Endodermal cell (in vitro differentiated cells): ENCODE measurements around the gene NLE1. TPM values are rescaled to one million over a fixed set of nuclear protein-coding genes. Genes with fewer than 3 reads are reported as not detected.

Experiments
- DNase-seq: peaks from one replicate; pipeline ENCODE4 v3.0.0-alpha.2; 2017
- H3K27ac ChIP-seq: 2 replicates; pipeline ENCODE4 v1.5.1; 2013; ENCODE audit warnings: mild to moderate bottlenecking, low read depth, low read length, moderate library complexity
- H3K27me3 ChIP-seq: 2 replicates; pipeline ENCODE4 v1.6.1; 2013; ENCODE audit warnings: mild to moderate bottlenecking, low read length, moderate library complexity; ENCODE audit not compliant: insufficient read depth, control insufficient read depth, poor library complexity, severe bottlenecking
- H3K36me3 ChIP-seq: 2 replicates; pipeline ENCODE4 v1.7.0; 2013; ENCODE audit warnings: mild to moderate bottlenecking, low read length, moderate library complexity; ENCODE audit not compliant: control insufficient read depth, insufficient read depth
- H3K4me1 ChIP-seq: one replicate; pipeline ENCODE4 v1.7.0; 2013; ENCODE audit warnings: low read length; ENCODE audit not compliant: control insufficient read depth, insufficient read depth
- H3K4me3 ChIP-seq: 2 replicates; pipeline ENCODE4 v1.5.1; 2013; ENCODE audit warnings: mild to moderate bottlenecking, low read length, moderate library complexity
- H3K9ac ChIP-seq: 2 replicates; pipeline ENCODE4 v1.6.1; 2013; ENCODE audit warnings: mild to moderate bottlenecking, low read length, moderate library complexity; ENCODE audit not compliant: poor library complexity, severe bottlenecking; ENCODE audit errors: extremely low read depth
- H3K9me3 ChIP-seq: 2 replicates; pipeline ENCODE4 v1.6.1; 2013; ENCODE audit warnings: mild to moderate bottlenecking, low read length, moderate library complexity; ENCODE audit not compliant: control insufficient read depth
- H3K27ac Mint-ChIP-seq: 2 replicates; pipeline ENCODE4 v1.8.0; 2020; ENCODE audit warnings: mixed read lengths
- H3K27me3 Mint-ChIP-seq: 2 replicates; pipeline ENCODE4 v1.8.0; 2021; ENCODE audit warnings: mild to moderate bottlenecking, mixed read lengths; ENCODE audit not compliant: insufficient read depth
- H3K36me3 Mint-ChIP-seq: 2 replicates; pipeline ENCODE4 v1.8.0; 2020; ENCODE audit warnings: low read depth, mixed read lengths
- H3K4me1 Mint-ChIP-seq: 2 replicates; pipeline ENCODE4 v1.8.0; 2020; ENCODE audit warnings: mixed read lengths
- H3K4me3 Mint-ChIP-seq: 2 replicates; pipeline ENCODE4 v1.8.0; 2020; ENCODE audit warnings: mild to moderate bottlenecking, moderate library complexity, mixed read lengths
- H3K9me3 Mint-ChIP-seq: 2 replicates; pipeline ENCODE4 v1.8.0; 2020; ENCODE audit warnings: mild to moderate bottlenecking, mixed read lengths
- WGBS, 2 experiments: methylation state at CpG; one replicate each; pipeline versions ENCODE4 v1.1.5 to v1.1.7; 2013; ENCODE audit warnings: missing lambda C conversion rate in 2 of 2, mixed read lengths in 1 of 2; ENCODE audit not compliant: insufficient coverage in 1 of 2, insufficient read length in 1 of 2; 5-methylcytosine and 5-hydroxymethylcytosine counted together
- total RNA-seq, 2 donors: library from RNA; stranded (reverse); fragmentation: NEBNext Ultra II Directional in 1 of 2; extraction: Animal tissue kit (Norgen Biotek cat#: 25700) in 1 of 2; gene quantifications; 2 replicates in 1 of 2; 3 replicates in 1 of 2; pipeline ENCODE4 v1.2.1, GENCODE V29; 2021
- TF ChIP-seq, protein P1 (sequence below): fragments of 200-600 bp; sonication (generic); conservative IDR thresholded peaks from 2 replicates; pipeline ENCODE4 v1.5.0; 2021; ENCODE audit warnings: antibody characterized with exemption, mild to moderate bottlenecking

NLE1 gene
- total RNA-seq, 2 donors from 2014 or later = 20.7 to 26.9 TPM

DNA sequence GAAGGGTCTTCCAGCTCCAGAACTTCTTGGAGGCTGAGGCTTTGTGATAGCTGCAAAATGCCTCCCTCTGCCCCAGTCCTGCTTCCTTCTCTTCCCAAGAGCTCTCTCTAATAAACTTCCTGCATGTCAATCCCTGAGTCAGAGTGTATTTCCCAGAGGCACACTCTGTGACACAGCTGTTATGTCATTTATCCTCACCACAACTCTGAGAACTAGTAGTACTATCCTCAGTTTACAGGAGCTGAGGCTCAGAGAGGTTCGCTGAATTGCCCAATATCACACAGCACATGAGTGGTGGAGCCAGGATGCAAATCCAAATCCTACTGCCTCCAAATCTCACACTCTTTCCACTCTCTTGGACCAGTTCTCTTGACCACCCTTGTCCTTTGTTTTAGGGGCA, 25.6 kb upstream of the NLE1 start:
- TF ChIP-seq, protein P1, sequence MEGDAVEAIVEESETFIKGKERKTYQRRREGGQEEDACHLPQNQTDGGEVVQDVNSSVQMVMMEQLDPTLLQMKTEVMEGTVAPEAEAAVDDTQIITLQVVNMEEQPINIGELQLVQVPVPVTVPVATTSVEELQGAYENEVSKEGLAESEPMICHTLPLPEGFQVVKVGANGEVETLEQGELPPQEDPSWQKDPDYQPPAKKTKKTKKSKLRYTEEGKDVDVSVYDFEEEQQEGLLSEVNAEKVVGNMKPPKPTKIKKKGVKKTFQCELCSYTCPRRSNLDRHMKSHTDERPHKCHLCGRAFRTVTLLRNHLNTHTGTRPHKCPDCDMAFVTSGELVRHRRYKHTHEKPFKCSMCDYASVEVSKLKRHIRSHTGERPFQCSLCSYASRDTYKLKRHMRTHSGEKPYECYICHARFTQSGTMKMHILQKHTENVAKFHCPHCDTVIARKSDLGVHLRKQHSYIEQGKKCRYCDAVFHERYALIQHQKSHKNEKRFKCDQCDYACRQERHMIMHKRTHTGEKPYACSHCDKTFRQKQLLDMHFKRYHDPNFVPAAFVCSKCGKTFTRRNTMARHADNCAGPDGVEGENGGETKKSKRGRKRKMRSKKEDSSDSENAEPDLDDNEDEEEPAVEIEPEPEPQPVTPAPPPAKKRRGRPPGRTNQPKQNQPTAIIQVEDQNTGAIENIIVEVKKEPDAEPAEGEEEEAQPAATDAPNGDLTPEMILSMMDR = no peak
- H3K9ac ChIP-seq = no peak overlapping the region
- no peaks in the 10 kb centered on the region for H3K36me3 Mint-ChIP-seq
- H3K4me1 ChIP-seq = no peaks in the 10 kb centered on the region
- no peaks in the 10 kb centered on the region for H3K36me3 ChIP-seq
- no peaks in the 10 kb centered on the region for H3K9me3 ChIP-seq
- 96% methylated on average over 1 of the region's 1 CpG; no CpG with 5 or more reads in 1 of the 2 experiments for WGBS, 2 experiments
- H3K4me3 ChIP-seq = no peak overlapping the region
- no peaks in the 10 kb centered on the region for H3K9me3 Mint-ChIP-seq
- H3K27me3 ChIP-seq = no peaks in the 10 kb centered on the region
- DNase-seq = no peak
- H3K27ac Mint-ChIP-seq = no peak overlapping the region
- no peaks in the 10 kb centered on the region for H3K4me1 Mint-ChIP-seq
- no peak overlapping the region for H3K4me3 Mint-ChIP-seq
- H3K27ac ChIP-seq = no peak overlapping the region
- no peaks in the 10 kb centered on the region for H3K27me3 Mint-ChIP-seq

- no peak overlapping the region for H3K9ac ChIP-seq
- no peaks in the 10 kb centered on the region for H3K9me3 Mint-ChIP-seq
- no peak overlapping the region for H3K4me3 ChIP-seq
- TF ChIP-seq, protein P1 = no peak
- no peaks in the 10 kb centered on the region for H3K4me1 Mint-ChIP-seq
- H3K27ac Mint-ChIP-seq = no peak overlapping the region
- no peaks in the 10 kb centered on the region for H3K27me3 ChIP-seq
- 70 to 75% methylated on average over 3 of the region's 3 CpGs for WGBS, 2 experiments
- no peaks in the 10 kb centered on the region for H3K36me3 ChIP-seq
- no peaks in the 10 kb centered on the region for H3K27me3 Mint-ChIP-seq
- no peaks in the 10 kb centered on the region for H3K4me1 ChIP-seq
- peak; percentile 65 for DNase-seq
- H3K4me3 Mint-ChIP-seq = no peak overlapping the region
- no peak overlapping the region for H3K27ac ChIP-seq
- H3K36me3 Mint-ChIP-seq = no peaks in the 10 kb centered on the region
- no peaks in the 10 kb centered on the region for H3K9me3 ChIP-seq
Measured at GRCh38 chr17:35167046-35167445, 24.9 kb upstream of the NLE1 start.

- Mint-ChIP-seq H3K36me3 (no peaks in the 10 kb centered on the region), H3K4me1 (no peaks in the 10 kb centered on the region), H3K9me3 (no peaks in the 10 kb centered on the region), H3K4me3 (no peak overlapping the region), H3K27ac (no peak overlapping the region), H3K27me3 (no peaks in the 10 kb centered on the region)
- Histone ChIP-seq H3K27ac (no peak overlapping the region), H3K4me1 (no peaks in the 10 kb centered on the region), H3K27me3 (no peaks in the 10 kb centered on the region), H3K36me3 (no peaks in the 10 kb centered on the region), H3K9me3 (no peaks in the 10 kb centered on the region), H3K4me3 (no peak overlapping the region), H3K9ac (no peak overlapping the region)
- no peak for DNase-seq
- TF ChIP-seq, protein P1 = no peak
- WGBS, 2 experiments = 50 to 75% methylated on average over 2 to 5 of the region's 5 CpGs
Measured at GRCh38 chr17:35166526-35166925, 24.4 kb upstream of the NLE1 start.
